K562 (cell line): ENCODE data around the gene SERGEF. TPM values are rescaled to one million over a fixed set of nuclear protein-coding genes. Genes with fewer than 3 reads are reported as not detected.
A peak's percentile ranks its signal among the peaks of the same experiment; 100 is the strongest.

Experiments
- ATAC-seq: fragments of 200-7000 bp; cut with Tn5 transposase; 3 replicates; pipeline ENCODE4 v1.9.1; 2020; ENCODE audit warnings: moderate library complexity
- BruUV-seq: library from RNA; stranded (reverse); fragments of 400-500 nt; replicated peaks from 2 replicates; lab custom pipeline; 2021; lab: Mats Ljungman, UMichigan
- CTCF ChIA-PET: fragments of 300-600 bp; formaldehyde crosslinking; extraction: SDS; loops from one replicate; lab custom pipeline; 2021; ENCODE audit warnings: low intra/inter-chr PET ratio; lab: Yijun Ruan, JAX
- POLR2A ChIA-PET: fragments of 300-600, 350-650 bp; sonication (Branson Sonifier 250); formaldehyde crosslinking; extraction: SDS; loops from one replicate; lab custom pipeline; 2021; ENCODE audit warnings: antibody characterized with exemption, inconsistent platforms; lab: Yijun Ruan, JAX
- DNase-seq, 4 experiments: peaks; one replicate each; pipeline versions ENCODE4 v3.0.0 to v3.0.0-alpha.2; 2011 to 2018; ENCODE audit warnings: low spot score in 3 of 4, mixed read lengths in 3 of 4; ENCODE audit errors: extremely low read depth in 1 of 4
- FAIRE-seq: peaks from 2 replicates; lab custom pipeline; 2011; peaks lifted over from hg19 to GRCh38; lab: Jason Lieb, UNC
- H2AFZ ChIP-seq: 2 replicates; pipeline ENCODE4 v1.6.0; 2011; ENCODE audit warnings: low read depth, low read length, control low read depth, inconsistent platforms
- H3K27ac ChIP-seq: fragments of 200-600 bp; 3 replicates; pipeline ENCODE4 v1.8.0; 2011; ENCODE audit warnings: low read depth, mild to moderate bottlenecking, control low read depth, inconsistent platforms, low read length, moderate library complexity, mixed read lengths; ENCODE audit errors: extremely low read depth
- H3K27me3 ChIP-seq, 2 experiments: fragments of 300-600 bp in 1 of 2; 2 replicates in 1 of 2; 3 replicates in 1 of 2; pipeline versions ENCODE4 v1.6.0 to v1.8.0; 2011; ENCODE audit warnings: inconsistent platforms in 2 of 2, low read length in 2 of 2, mild to moderate bottlenecking in 1 of 2, mixed read lengths in 1 of 2, moderate library complexity in 1 of 2; ENCODE audit not compliant: control insufficient read depth in 2 of 2, insufficient read depth in 2 of 2
- H3K36me3 ChIP-seq: fragments of 300-600 bp; 3 replicates; pipeline ENCODE4 v1.8.0; 2011; ENCODE audit warnings: mild to moderate bottlenecking, low read length, inconsistent platforms; ENCODE audit not compliant: control insufficient read depth, insufficient read depth
- H3K4me1 ChIP-seq, 2 experiments: fragments of 200-600 bp in 1 of 2; replicated peaks in 1 of 2; 2 replicates in 1 of 2; 3 replicates in 1 of 2; pipeline versions ENCODE4 v1.5.1 to v1.8.0; 2011; ENCODE audit warnings: inconsistent platforms in 2 of 2, low read length in 2 of 2, mild to moderate bottlenecking in 1 of 2, mixed read lengths in 1 of 2, moderate library complexity in 1 of 2; ENCODE audit not compliant: control insufficient read depth in 2 of 2, insufficient read depth in 2 of 2
- H3K4me2 ChIP-seq: 2 replicates; pipeline ENCODE4 v1.6.1; 2011; ENCODE audit warnings: low read length, control low read depth, inconsistent platforms, mixed read lengths; ENCODE audit not compliant: insufficient read depth
- H3K4me3 ChIP-seq: fragments of 200-600 bp; sonication (generic), shearing (Covaris generic); 2 replicates; pipeline ENCODE4 v1.5.1; 2016; ENCODE audit warnings: control low read depth, inconsistent platforms
- H3K79me2 ChIP-seq: fragments of 200-600 bp; 3 replicates; pipeline ENCODE4 v1.8.0; 2011; ENCODE audit warnings: low read length, inconsistent platforms; ENCODE audit not compliant: control insufficient read depth, insufficient read depth
- H3K9ac ChIP-seq, 2 experiments: 2 replicates each; pipeline versions ENCODE4 v1.6.0 to v1.6.1; 2011; ENCODE audit warnings: low read depth in 2 of 2, low read length in 2 of 2, control low read depth in 1 of 2, inconsistent platforms in 1 of 2, mild to moderate bottlenecking in 1 of 2, mixed read lengths in 1 of 2; ENCODE audit not compliant: insufficient read depth in 1 of 2
- H3K9me1 ChIP-seq: one replicate; pipeline ENCODE4 v1.6.0; 2011; ENCODE audit warnings: inconsistent platforms, mild to moderate bottlenecking, low read length, moderate library complexity; ENCODE audit not compliant: control insufficient read depth, insufficient read depth
- H3K9me3 ChIP-seq: replicated peaks from 2 replicates; pipeline ENCODE4 v1.5.1; 2011; ENCODE audit warnings: low read depth, low read length, inconsistent platforms; ENCODE audit not compliant: control insufficient read depth, insufficient read depth
- H4K20me1 ChIP-seq: replicated peaks from 2 replicates; pipeline ENCODE4 v1.6.1; 2011; ENCODE audit warnings: low read length, inconsistent platforms, mixed read lengths; ENCODE audit not compliant: control insufficient read depth, insufficient read depth
- ARID1B ChIP-seq: fragments of 450-650 bp; IDR thresholded peaks from 2 replicates; pipeline ENCODE4 v1.6.1; 2016; ENCODE audit warnings: antibody characterized with exemption, mild to moderate bottlenecking, inconsistent platforms
- ATF1 ChIP-seq, 2 experiments: fragments of 450-650 bp in 1 of 2; IDR thresholded peaks; 2 replicates each; pipeline ENCODE4 v1.6.1; 2016; ENCODE audit warnings: missing compliant biosample characterization in 1 of 2, missing genetic modification characterization in 1 of 2
- ATF7 ChIP-seq: fragments of 450-650 bp; IDR thresholded peaks from 2 replicates; pipeline ENCODE4 v1.7.1; 2014; ENCODE audit warnings: mild to moderate bottlenecking, moderate library complexity
- ETS2 ChIP-seq: IDR thresholded peaks from 2 replicates; pipeline ENCODE4 v1.6.1; 2016; ENCODE audit warnings: borderline replicate concordance, missing genetic modification characterization, mild to moderate bottlenecking, moderate library complexity, missing compliant biosample characterization; ENCODE audit not compliant: poor library complexity, severe bottlenecking
- GATAD2B ChIP-seq: fragments of 450-650 bp; IDR thresholded peaks from 2 replicates; pipeline ENCODE4 v1.6.1; 2017; ENCODE audit warnings: mild to moderate bottlenecking, borderline replicate concordance
- JUN ChIP-seq, 2 experiments: sonication (generic) in 1 of 2; formaldehyde crosslinking in 1 of 2; IDR thresholded peaks; 2 replicates each; pipeline versions ENCODE4 v1.6.1 to v1.8.0; 2012 to 2022; ENCODE audit warnings: borderline replicate concordance in 2 of 2, mild to moderate bottlenecking in 2 of 2, improper control_type of control experiment in 1 of 2, low read depth in 1 of 2, low read length in 1 of 2, missing genetic modification reagents in 1 of 2
- LARP7 ChIP-seq: fragments of 450-650 bp; IDR thresholded peaks from 2 replicates; pipeline ENCODE4 v1.6.1; 2016
- NFE2 ChIP-seq: IDR thresholded peaks from 2 replicates; pipeline ENCODE4 v1.6.1; 2014; ENCODE audit warnings: antibody characterized with exemption, low read depth
- NFE2L1 ChIP-seq: fragments of 450-650 bp; IDR thresholded peaks from 2 replicates; pipeline ENCODE4 v1.6.1; 2016; ENCODE audit warnings: missing genetic modification characterization, low read depth, mild to moderate bottlenecking, missing compliant biosample characterization, moderate library complexity, borderline replicate concordance
- NR1H2 ChIP-seq: sonication (generic); formaldehyde crosslinking; IDR thresholded peaks from 2 replicates; pipeline ENCODE4 v1.4.0; 2020; ENCODE audit warnings: mild to moderate bottlenecking, missing genetic modification reagents
- RB1 ChIP-seq: fragments of 450-650 bp; IDR thresholded peaks from 2 replicates; pipeline ENCODE4 v1.6.1; 2017; ENCODE audit warnings: low read depth, mild to moderate bottlenecking
- TCF7 ChIP-seq: sonication (generic); IDR thresholded peaks from 2 replicates; pipeline ENCODE4 v1.6.1; 2016; ENCODE audit warnings: antibody characterized with exemption, borderline replicate concordance
- ZEB2 ChIP-seq: fragments of 450-650 bp; IDR thresholded peaks from 2 replicates; pipeline ENCODE4 v1.6.1; 2016
- ZNF766 ChIP-seq: fragments of 200-800 bp; sonication (Bioruptor generic); conservative IDR thresholded peaks from 2 replicates; pipeline ENCODE4 v1.6.1; 2016; ENCODE audit warnings: missing genetic modification characterization, missing compliant biosample characterization
- WGBS: fragments of 100-300 bp; shearing (Covaris generic); methylation state at CpG from one replicate; pipeline ENCODE4 v1.1.6; 2016; ENCODE audit warnings: low coverage, mixed read lengths; ENCODE audit not compliant: insufficient coverage; ENCODE audit errors: missing lambda C conversion rate; 5-methylcytosine and 5-hydroxymethylcytosine counted together
- in situ Hi-C: fragments of 300-500 bp; cut with MboI; formaldehyde crosslinking; loops from 4 replicates; pipeline ENCODE4 v1.15.0; 2018; ENCODE audit warnings: inconsistent platforms, mixed read lengths
- intact Hi-C: fragments of 100-400 bp; cut with micrococcal nuclease; formaldehyde crosslinking; loops from 2 replicates; pipeline ENCODE4 v1.14.2; 2022
- polyA plus RNA-seq, 8 experiments: library from polyadenylated mRNA; depleted of rRNA in 4 of 8; stranded (reverse) in 5 of 8; unstranded in 3 of 8; fragments of >200 nt; fragmentation: Nextera tagmentation in 2 of 8; fragmentation: Illumina TruSeq in 1 of 8; extraction: Ambion mirVana in 2 of 8; extraction: Trizol in 1 of 8; gene quantifications; 2 replicates each; pipeline versions ENCODE4 v1.2.1 to v1.2.3, GENCODE V29; 2011 to 2014; ENCODE audit warnings: inconsistent platforms in 1 of 8, missing spikeins in 1 of 8
- total RNA-seq, 7 experiments: library from RNA; depleted of rRNA in 6 of 7; stranded (reverse); fragments of >200 nt in 6 of 7; fragmentation: Illumina TruSeq in 2 of 7; extraction: Trizol in 2 of 7; gene quantifications; 2 replicates each; pipeline versions ENCODE4 v1.2.1 to v1.2.3, GENCODE V29; 2011 to 2021; ENCODE audit warnings: low replicate concordance in 1 of 7
- TF ChIP-seq, protein P1 (sequence below): sonication (generic); formaldehyde crosslinking; IDR thresholded peaks from 2 replicates; pipeline ENCODE4 v1.8.0; 2022; ENCODE audit warnings: missing genetic modification reagents, mild to moderate bottlenecking, borderline replicate concordance
- TF ChIP-seq, protein P2 (sequence below), 2 experiments: fragments of 450-650 bp in 1 of 2; sonication (generic) in 1 of 2; formaldehyde crosslinking in 1 of 2; IDR thresholded peaks in 1 of 2; conservative IDR thresholded peaks in 1 of 2; 2 replicates each; pipeline versions ENCODE4 v1.6.1 to v1.8.1; 2016 to 2023; ENCODE audit warnings: mild to moderate bottlenecking in 2 of 2, moderate library complexity in 2 of 2, inconsistent platforms in 1 of 2, missing genetic modification reagents in 1 of 2
- TF ChIP-seq, protein P3 (sequence below): fragments of 450-650 bp; IDR thresholded peaks from 2 replicates; pipeline ENCODE4 v1.6.1; 2016; ENCODE audit warnings: mild to moderate bottlenecking

Gene SERGEF
- total and polyA plus RNA-seq, 9 of the 15 experiments (the other 6 are each of a cell fraction or from before 2014, with no cell fraction given): 10.2 to 28.0 (median 19.9) TPM

DNA sequence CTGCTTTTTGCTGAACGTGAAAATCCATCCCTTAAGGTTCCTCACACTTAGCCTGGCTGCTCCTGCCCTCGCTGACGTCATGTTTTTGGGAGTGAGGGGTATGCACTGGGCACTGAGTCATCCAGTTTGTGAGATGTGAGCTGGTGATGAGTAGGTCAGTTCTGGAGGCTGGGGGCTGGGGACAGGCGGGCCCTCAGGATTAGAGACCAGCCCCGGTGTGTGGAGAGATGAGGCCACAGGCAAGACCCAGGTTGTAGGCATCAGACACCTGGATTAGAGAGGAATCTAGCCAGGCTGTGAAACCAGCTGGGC is 269.1 kb downstream of the SERGEF start:
- CTCF ChIA-PET: interaction anchor here (0.8 kb wide), 1 partner anchor 12 kb away, joined by 3 read pairs; no protein-coding TSS in a partner anchor
- no peak overlapping the region for H2AFZ ChIP-seq
- POLR2A ChIA-PET: interaction anchor here (0.6 to 1.3 kb wide), 3 partner anchors 13 to 119 kb away, joined by 3 to 4 read pairs (median 3); no protein-coding TSS in a partner anchor
- FAIRE-seq (no peak), DNase-seq (no peak), ATAC-seq (no peak)
- WGBS: 2% methylated on average over 5 of the region's 5 CpGs
- H4K20me1 ChIP-seq: peaks cover 20% of the 10 kb centered on the region; the same call in 1 of the 2 replicates
- H3K4me3 ChIP-seq: no peak overlapping the region
- H3K4me1 ChIP-seq: peaks cover 0 to 3% of the 10 kb centered on the region in 2 experiments; a peak in 2 of 5 replicates
- in situ Hi-C loops (no loop called here), intact Hi-C loops (no loop called here)
- peaks cover 12 to 80% of the 10 kb centered on the region in 2 experiments; a peak in 4 of 5 replicates for H3K27me3 ChIP-seq
- H3K9me1 ChIP-seq: no peaks in the 10 kb centered on the region
- H3K9ac ChIP-seq: no peak overlapping the region
- no peak overlapping the region for H3K4me2 ChIP-seq
- no peak overlapping the region for H3K27ac ChIP-seq
- no peaks in the 10 kb centered on the region for H3K79me2 ChIP-seq
- no peaks in the 10 kb centered on the region for H3K9me3 ChIP-seq
- no peaks in the 10 kb centered on the region for H3K36me3 ChIP-seq
- BruUV-seq: no TSS peak
- no peak for TF ChIP-seq ATF1 (CRISPR knock-in tag; IDR thresholded peaks at IDR 0.05)
- peak; percentile 14; the same call in 1 of the 2 replicates for TF ChIP-seq ATF1 (tag; IDR thresholded peaks at IDR 0.05)
- no peak for TF ChIP-seq GATAD2B
- TF ChIP-seq ZEB2: no peak
- TF ChIP-seq TCF7: no peak
- TF ChIP-seq NFE2: no peak
- no peak for TF ChIP-seq LARP7
- TF ChIP-seq, protein P1, sequence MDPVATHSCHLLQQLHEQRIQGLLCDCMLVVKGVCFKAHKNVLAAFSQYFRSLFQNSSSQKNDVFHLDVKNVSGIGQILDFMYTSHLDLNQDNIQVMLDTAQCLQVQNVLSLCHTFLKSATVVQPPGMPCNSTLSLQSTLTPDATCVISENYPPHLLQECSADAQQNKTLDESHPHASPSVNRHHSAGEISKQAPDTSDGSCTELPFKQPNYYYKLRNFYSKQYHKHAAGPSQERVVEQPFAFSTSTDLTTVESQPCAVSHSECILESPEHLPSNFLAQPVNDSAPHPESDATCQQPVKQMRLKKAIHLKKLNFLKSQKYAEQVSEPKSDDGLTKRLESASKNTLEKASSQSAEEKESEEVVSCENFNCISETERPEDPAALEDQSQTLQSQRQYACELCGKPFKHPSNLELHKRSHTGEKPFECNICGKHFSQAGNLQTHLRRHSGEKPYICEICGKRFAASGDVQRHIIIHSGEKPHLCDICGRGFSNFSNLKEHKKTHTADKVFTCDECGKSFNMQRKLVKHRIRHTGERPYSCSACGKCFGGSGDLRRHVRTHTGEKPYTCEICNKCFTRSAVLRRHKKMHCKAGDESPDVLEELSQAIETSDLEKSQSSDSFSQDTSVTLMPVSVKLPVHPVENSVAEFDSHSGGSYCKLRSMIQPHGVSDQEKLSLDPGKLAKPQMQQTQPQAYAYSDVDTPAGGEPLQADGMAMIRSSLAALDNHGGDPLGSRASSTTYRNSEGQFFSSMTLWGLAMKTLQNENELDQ: no peak
- TF ChIP-seq NR1H2 (CRISPR knock-in tag): no peak
- no peak for TF ChIP-seq ETS2 (tag)
- TF ChIP-seq NFE2L1 (tag): no peak
- TF ChIP-seq, protein P2, sequence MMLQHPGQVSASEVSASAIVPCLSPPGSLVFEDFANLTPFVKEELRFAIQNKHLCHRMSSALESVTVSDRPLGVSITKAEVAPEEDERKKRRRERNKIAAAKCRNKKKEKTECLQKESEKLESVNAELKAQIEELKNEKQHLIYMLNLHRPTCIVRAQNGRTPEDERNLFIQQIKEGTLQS (IDR thresholded peaks at IDR 0.05): peak; percentile 72
- TF ChIP-seq, protein P2 (CRISPR knock-in tag; conservative IDR thresholded peaks at IDR 0.05): no peak
- TF ChIP-seq RB1: no peak
- no peak for TF ChIP-seq ARID1B
- TF ChIP-seq ATF7: peak; percentile 31; the same call in 1 of the 2 replicates
- TF ChIP-seq, protein P3, sequence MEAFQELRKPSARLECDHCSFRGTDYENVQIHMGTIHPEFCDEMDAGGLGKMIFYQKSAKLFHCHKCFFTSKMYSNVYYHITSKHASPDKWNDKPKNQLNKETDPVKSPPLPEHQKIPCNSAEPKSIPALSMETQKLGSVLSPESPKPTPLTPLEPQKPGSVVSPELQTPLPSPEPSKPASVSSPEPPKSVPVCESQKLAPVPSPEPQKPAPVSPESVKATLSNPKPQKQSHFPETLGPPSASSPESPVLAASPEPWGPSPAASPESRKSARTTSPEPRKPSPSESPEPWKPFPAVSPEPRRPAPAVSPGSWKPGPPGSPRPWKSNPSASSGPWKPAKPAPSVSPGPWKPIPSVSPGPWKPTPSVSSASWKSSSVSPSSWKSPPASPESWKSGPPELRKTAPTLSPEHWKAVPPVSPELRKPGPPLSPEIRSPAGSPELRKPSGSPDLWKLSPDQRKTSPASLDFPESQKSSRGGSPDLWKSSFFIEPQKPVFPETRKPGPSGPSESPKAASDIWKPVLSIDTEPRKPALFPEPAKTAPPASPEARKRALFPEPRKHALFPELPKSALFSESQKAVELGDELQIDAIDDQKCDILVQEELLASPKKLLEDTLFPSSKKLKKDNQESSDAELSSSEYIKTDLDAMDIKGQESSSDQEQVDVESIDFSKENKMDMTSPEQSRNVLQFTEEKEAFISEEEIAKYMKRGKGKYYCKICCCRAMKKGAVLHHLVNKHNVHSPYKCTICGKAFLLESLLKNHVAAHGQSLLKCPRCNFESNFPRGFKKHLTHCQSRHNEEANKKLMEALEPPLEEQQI: no peak
- TF ChIP-seq JUN (IDR thresholded peaks at IDR 0.05; ENCODE audit: borderline replicate concordance, low read depth, low read length): 0 out of 2 replicates have a peak, but pooled peaks have one; percentile 13
- TF ChIP-seq JUN (CRISPR knock-in tag; IDR thresholded peaks at IDR 0.05; ENCODE audit: borderline replicate concordance): no peak
- TF ChIP-seq ZNF766 (CRISPR knock-in tag): no peak
